Coronary artery (tissue), 2 donors: ENCODE results near the gene ZNF506.
"Not testable (repeated sequence)": the region's sequence is repeated elsewhere in the genome, so short reads cannot be mapped to it uniquely, and the experiment has no call there.

Source experiments
- DNase-seq: peaks from one replicate; pipeline ENCODE4 v3.0.0-alpha.2; 2017; ENCODE audit warnings: low spot score
- H3K27ac ChIP-seq, 2 donors: fragments of 200-600 bp; sonication (generic); one replicate each; pipeline ENCODE4 v1.5.1; 2016 to 2019
- H3K4me3 ChIP-seq: fragments of 200-600 bp; sonication (generic); 2 replicates; pipeline ENCODE4 v1.5.1; 2016; ENCODE audit warnings: mild to moderate bottlenecking, moderate library complexity
- CTCF ChIP-seq: fragments of 200-600 bp; sonication (generic); IDR thresholded peaks from one replicate; pipeline ENCODE4 v1.5.1; 2019; ENCODE audit warnings: antibody characterized with exemption

ZNF506 gene

GRCh38 chr19:19817357-19817756, 4.2 kb downstream of the ZNF506 start:
- no peak for DNase-seq
- Histone ChIP-seq H3K4me3 (no peak overlapping the region), H3K27ac (no peak overlapping the region)
- TF ChIP-seq CTCF: no peak

GRCh38 chr19:19816679-19817078, 4.9 kb downstream of the ZNF506 start:
- no peak for DNase-seq
- TF ChIP-seq CTCF: no peak
- Histone ChIP-seq H3K27ac (peak overlapping the region in 1 of 2 donors; percentile 45), H3K4me3 (no peak overlapping the region)

GRCh38 chr19:19811999-19812398, 9.6 kb downstream of the ZNF506 start:
- not testable (repeated sequence) for H3K4me3 ChIP-seq, H3K27ac ChIP-seq, DNase-seq

- TF ChIP-seq CTCF: no peak
- H3K4me3 ChIP-seq: no peak overlapping the region
- no peak for DNase-seq
- no peak overlapping the region for H3K27ac ChIP-seq
Observed at GRCh38 chr19:19805480-19805879, 16.1 kb downstream of the ZNF506 start.

- no peak overlapping the region for H3K27ac ChIP-seq
- DNase-seq: no peak
- H3K4me3 ChIP-seq: no peak overlapping the region
- no peak for TF ChIP-seq CTCF
Observed at GRCh38 chr19:19788015-19788414, 33.5 kb downstream of the ZNF506 start.

- H3K4me3 ChIP-seq, H3K27ac ChIP-seq, DNase-seq: not testable (repeated sequence)
Observed at GRCh38 chr19:19785476-19785875, 36.1 kb downstream of the ZNF506 start.

- H3K27ac ChIP-seq: no peak overlapping the region
- no peak for TF ChIP-seq CTCF
- DNase-seq: no peak
- H3K4me3 ChIP-seq: no peak overlapping the region
Observed at GRCh38 chr19:19782783-19783182, 38.8 kb downstream of the ZNF506 start.

- not testable (repeated sequence) for DNase-seq, H3K4me3 ChIP-seq, H3K27ac ChIP-seq
Observed at GRCh38 chr19:19781791-19782190, 39.8 kb downstream of the ZNF506 start.

- no peak overlapping the region for H3K4me3 ChIP-seq
- DNase-seq: no peak
- H3K27ac ChIP-seq: no peak overlapping the region
- TF ChIP-seq CTCF: no peak
Observed at GRCh38 chr19:19778666-19779065, 42.9 kb downstream of the ZNF506 start.
